GM12875 (cell line): ENCODE data around the gene ETV6.

Source experiments
- H3K4me3 ChIP-seq: one replicate; pipeline ENCODE4 v1.5.1; 2011; ENCODE audit warnings: low read depth, low read length, control low read depth
- TF ChIP-seq, protein P1 (sequence below): IDR thresholded peaks from 2 replicates; pipeline ENCODE4 v1.5.1; 2011; ENCODE audit warnings: low read depth, mild to moderate bottlenecking, control low read depth, inconsistent platforms, low read length, moderate library complexity, borderline replicate concordance; ENCODE audit not compliant: insufficient read depth

ETV6 gene

DNA sequence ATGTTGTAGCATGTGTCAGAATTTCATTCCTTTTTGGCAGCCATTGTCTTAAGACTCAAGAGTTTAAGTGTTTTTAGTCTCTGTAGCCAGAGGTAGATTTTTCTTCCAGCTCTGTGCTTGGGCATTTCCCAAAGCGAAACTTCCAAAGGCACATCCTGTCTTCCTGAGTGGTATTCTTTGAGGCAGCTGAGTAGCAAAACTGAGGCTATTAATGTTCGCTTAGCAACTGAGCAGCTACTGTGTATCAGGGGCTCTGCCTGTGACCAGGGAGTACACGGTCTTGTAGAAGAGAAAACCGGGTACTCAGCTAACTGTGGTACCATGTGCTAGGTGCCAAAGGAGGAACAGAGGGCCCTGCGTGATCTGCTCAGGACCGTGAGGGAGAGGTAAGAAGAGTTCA lies 52.0 kb downstream of the ETV6 start:
- no peak overlapping the region for H3K4me3 ChIP-seq
- TF ChIP-seq, protein P1, sequence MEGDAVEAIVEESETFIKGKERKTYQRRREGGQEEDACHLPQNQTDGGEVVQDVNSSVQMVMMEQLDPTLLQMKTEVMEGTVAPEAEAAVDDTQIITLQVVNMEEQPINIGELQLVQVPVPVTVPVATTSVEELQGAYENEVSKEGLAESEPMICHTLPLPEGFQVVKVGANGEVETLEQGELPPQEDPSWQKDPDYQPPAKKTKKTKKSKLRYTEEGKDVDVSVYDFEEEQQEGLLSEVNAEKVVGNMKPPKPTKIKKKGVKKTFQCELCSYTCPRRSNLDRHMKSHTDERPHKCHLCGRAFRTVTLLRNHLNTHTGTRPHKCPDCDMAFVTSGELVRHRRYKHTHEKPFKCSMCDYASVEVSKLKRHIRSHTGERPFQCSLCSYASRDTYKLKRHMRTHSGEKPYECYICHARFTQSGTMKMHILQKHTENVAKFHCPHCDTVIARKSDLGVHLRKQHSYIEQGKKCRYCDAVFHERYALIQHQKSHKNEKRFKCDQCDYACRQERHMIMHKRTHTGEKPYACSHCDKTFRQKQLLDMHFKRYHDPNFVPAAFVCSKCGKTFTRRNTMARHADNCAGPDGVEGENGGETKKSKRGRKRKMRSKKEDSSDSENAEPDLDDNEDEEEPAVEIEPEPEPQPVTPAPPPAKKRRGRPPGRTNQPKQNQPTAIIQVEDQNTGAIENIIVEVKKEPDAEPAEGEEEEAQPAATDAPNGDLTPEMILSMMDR = no peak

DNA sequence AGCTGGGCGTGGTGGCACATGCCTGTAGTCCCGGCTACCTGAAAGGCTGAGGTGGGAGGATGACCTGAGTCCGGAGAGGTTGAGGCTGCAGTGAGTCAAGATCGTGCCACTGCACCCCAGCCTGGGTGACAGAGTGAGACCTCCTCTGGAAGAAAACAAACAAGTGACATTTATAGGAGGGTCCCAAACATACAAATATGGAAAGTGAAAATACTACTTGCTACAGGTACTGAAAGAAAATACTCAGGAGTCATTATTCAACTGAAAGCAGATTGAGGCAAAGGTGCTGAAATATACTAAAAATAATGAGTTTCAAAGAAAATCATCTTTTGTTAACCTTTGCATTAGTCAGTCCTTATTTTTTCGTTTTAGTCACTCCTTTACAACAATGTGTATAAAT lies 53.5 kb downstream of the ETV6 start:
- TF ChIP-seq, protein P1 = no peak
- H3K4me3 ChIP-seq = no peak overlapping the region

DNA sequence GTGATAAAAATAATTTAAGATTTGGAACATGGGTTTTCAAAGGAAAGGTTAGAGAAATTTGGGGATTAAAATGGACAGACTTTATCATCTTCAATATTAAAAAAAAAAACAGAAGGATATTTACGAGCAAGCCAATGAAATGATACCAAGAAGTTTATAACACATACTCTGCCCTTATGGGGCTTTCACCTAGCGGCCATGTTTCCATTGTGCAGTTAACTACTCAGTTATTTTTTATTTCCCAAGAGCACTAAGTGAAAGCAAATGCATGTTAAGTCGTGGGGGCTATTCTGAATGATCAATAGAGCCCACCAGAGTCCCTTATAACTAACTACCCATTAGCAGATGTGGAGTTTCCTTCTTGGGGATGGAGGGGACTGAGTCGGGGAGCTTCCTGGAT lies 53.9 kb downstream of the ETV6 start:
- no peak overlapping the region for H3K4me3 ChIP-seq
- TF ChIP-seq, protein P1 = no peak

DNA sequence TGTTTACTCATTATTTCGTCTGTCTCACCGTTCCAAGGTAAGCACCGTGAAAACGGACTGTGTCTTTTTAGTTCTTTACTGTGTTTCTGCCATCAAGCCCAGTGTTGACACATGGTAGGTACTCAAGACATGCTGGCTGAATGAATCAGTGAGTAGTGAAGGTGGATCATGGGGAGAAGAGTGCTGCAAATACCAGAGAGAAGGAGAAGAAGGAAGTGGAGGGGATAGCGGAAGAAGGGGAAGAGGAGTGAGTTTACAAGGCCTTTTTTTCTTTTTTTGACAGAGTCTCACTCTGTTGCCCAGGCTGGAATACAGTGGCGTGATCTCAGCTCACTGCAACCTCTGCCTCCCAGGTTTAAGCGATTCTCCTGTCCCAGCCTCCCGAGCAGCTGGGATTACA lies 54.6 kb downstream of the ETV6 start:
- no peak overlapping the region for H3K4me3 ChIP-seq
- TF ChIP-seq, protein P1 = no peak

DNA sequence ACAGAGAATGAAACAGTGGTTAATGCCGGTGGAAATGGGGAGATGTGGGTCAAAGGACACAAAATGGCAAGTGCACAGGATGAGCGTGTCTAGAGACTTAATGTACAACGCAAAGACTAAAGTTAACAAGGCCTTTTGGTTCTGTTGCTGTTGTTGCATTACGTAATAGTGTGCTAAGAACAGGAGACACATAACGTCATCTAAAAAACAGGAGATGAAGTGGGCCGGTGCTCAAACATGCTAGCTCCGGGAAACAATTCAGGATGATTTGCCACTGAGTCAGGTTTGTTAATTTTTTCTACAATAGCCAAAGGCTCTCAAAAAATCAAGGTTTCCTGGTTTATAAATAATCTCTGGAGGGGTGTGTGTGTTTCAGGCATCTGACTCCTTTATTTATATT lies 55.5 kb downstream of the ETV6 start:
- H3K4me3 ChIP-seq = no peak overlapping the region
- TF ChIP-seq, protein P1 = no peak

DNA sequence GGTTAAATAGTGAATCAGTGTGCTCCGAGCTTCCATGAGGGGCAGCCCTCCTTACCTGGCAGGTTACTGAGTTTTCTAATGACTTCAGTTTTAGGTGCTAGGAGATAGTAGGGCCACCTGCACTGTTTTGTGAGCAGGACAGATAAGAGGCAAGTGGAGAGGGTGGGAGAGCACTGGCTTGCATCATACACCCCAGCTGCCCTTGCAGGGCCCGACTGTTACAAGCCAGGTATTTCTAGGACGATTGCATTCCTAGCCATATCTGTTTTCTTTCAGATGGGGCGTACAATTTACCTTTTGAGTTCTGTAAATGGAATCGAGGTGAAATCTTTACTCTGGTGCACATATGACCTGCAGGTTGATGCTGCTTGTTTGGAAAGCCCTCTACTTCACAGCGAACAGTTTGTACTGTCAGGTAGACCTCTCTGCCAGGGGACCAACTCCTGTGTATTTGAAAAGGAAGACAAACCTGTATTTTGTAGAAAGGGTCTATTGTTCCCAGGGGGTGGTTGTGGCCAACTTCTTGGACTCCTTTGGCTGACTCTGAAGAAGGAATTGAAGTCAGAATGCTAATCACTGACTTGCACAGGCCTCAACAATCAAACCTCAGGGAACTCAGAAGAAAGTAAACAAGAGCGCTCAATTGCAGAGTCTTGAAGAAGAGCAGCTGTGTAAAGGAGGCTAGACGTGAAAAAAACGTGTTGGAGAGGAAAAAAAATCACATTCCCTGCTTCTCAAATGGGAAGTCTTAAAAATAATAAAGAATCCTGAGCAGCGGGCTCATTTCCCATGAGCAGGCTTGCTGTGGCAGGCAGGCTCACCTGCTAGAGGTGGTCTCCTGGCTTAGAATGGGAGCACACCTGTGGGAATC lies 57.3 kb downstream of the ETV6 start:
- no peak overlapping the region for H3K4me3 ChIP-seq
- TF ChIP-seq, protein P1 = no peak

DNA sequence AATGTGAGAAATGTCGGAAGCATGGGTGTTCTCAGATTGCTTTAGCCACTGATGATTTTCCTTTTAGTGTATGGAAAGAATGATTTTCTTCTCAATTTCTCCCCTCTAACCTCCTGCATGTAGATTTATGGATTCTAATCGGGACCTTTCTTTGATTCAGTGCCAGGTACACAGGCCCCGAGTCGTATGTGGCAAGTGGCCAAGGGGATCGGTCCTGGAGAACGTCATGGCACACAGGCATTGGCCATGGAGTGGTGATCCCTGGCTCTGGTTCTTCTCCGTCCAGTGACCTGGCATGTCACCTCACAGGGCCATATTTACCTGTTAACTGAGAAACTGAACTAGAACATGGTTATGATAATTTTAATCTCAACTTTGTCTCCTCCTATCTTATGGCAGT lies 58.1 kb downstream of the ETV6 start:
- TF ChIP-seq, protein P1 = no peak

More for the DNA sequence above, 58.1 kb downstream of the ETV6 start:
- H3K4me3 ChIP-seq = no peak overlapping the region
